ENCODE results near the gene SPRR1B. TPM values are rescaled to one million over a fixed set of nuclear protein-coding genes. Genes with fewer than 3 reads are reported as not detected.

Gene SPRR1B, protein sequence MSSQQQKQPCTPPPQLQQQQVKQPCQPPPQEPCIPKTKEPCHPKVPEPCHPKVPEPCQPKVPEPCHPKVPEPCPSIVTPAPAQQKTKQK
- not detected in 2 replicates for total RNA-seq

DNA sequence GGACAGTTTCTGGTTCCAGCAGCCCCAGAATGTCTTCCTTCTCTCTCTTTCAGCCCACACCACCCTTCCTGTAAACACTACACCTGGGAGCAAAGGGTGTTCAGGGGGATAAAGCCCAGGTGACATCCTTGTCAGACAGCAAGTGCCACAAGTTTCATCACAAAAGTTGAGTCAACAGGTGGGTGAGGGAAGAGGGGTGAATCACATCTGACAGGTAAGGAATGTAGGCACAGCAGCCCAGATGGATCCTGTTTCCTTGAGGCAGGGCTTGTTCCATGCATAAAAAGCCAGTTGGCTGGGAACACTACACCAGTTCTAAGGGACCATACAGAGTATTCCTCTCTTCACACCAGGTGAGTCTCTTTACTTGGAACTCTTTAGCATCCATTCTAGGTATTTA, at the start of gene SPRR1B:
Gene SPRR1B (plus strand): TSS at position 309 of the 400 bp plus-strand sequence. CDS start 1,143 bp downstream, outside the sequence.

DNA sequence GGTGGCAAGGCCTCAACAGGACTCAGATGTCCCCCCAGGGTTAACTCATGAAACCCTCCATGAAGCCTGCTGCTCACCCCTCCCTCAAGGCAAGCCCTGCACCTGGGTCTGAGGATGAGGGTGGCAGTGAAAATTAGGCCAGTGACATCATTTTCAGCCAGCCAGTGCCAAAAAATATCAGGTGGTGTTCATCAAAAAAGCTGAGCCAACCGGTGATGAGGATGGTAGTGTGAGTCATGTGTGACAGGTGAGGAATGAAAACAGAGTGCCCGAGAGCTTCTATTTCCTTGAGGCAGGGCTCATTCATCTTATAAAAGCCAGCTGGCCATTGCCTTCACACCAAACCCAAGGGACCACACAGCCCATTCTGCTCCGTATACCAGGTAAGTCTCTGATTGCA, 47.3 kb upstream of the SPRR1B start, which contains the start of gene SPRR1A:
Gene SPRR1A (plus strand): TSS at position 339 of the 400 bp plus-strand sequence. CDS start 1,150 bp downstream, outside the sequence.

DNA sequence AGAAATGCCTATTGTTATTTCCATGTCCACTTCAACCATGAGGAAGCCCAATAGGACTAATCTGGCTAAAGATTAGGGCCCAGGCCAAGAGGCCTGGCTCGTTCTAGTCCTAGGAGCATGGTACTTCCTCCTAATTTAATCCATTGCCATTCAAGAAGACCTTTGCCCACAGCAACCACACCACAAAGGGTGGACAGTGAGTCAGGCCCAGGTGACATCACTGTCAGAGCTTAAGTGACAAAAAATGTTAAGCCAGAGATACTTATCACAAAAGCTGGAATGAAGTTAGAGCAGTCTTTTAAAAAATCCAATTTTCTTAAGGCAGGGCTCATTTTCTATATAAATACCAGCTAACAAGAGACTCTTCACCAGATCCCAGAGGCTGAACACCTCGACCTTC, 29.6 kb upstream of the SPRR1B start, which contains the start of gene SPRR3:
Gene SPRR3 (plus strand): TSS at position 368 of the 400 bp plus-strand sequence. CDS start 1,272 bp downstream, outside the sequence.

DNA sequence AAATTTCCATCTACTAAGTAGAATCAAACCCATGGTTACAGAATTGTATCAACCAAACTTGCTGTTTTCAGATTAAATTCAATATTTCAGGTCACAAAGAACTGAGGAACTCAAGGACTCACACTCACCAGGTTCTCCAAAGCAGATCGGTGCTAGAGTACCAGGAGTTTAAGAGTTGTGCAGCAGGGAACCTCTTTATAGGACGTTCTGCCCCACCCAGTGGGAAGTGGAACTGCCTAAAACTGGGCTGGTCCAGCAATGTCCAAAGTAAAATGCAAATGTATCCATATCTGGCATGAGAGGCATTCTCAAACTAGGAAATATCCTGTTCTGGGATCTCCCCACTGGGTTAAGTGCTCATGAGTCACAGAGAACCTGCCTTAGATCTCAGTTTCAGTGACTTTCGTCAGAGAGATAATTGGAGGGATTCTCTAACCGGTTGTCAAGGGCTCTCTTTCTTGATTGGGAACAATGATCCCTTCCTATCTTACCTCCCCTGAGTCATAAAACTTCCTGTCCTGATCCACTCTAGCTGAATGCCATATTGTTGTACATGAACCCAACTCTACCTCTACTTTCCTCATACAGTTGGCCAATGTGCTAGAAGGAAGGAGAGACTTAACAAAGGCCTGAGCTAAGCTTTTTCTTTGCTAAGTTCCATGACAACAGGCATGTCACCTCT, 10.1 kb downstream of the SPRR1B start, which contains the start of gene SPRR2D:
Gene SPRR2D (minus strand): TSS at position 171 of the 682 bp plus-strand sequence. CDS start 774 bp downstream, outside the sequence.

DNA sequence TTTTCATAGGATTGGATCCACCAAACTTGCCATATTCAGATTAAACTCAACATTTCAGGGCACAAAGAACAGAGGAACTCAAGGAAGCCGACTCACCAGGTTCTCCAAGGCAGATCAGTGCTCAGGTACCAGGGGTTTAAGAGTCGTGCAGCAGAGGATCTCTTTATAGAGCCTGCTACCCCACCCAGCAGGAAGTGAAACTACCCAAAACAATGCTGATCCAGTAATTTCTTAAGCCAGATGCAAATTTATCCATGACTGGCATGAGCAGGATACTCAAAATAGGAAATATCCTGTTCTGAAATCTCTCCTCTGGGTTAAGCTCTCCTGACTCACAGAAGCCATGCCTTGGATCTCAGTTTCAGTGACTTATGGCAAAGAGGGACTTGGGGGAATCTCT, 26.4 kb downstream of the SPRR1B start, which contains the start of gene SPRR2A:
Gene SPRR2A (minus strand): TSS at position 138 of the 400 bp plus-strand sequence. CDS start 777 bp downstream, outside the sequence.

DNA sequence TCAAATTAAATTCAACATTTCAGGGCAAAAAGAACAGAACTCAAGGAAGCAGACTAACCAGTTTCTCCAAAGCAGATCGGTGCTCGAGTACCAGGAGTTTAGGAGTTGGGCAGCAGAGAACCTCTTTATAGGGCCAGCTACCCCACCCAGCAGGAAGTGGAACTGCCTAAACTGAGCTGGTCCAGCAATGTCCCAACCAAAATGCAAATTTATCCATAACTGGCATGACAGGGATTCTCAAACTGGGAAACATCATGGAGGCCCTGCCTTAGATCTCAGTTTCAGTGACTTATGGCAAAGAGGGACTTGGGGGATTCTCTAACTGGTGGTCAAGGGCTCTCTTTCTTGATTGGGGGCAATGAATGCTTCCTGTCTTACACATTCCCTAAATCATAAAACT, 40.5 kb downstream of the SPRR1B start, which contains the start of gene SPRR2B:
Gene SPRR2B (minus strand): TSS at position 101 of the 400 bp plus-strand sequence. CDS start 772 bp downstream, outside the sequence.

Other genes with a start within 250 kb of the SPRR1B start
- gene LCE1E, start 244.9 kb upstream of the SPRR1B start, total RNA-seq = not detected in 2 replicates
- not detected in 2 replicates for gene LCE1D, start 234.5 kb upstream of the SPRR1B start, total RNA-seq
- not detected in 2 replicates for gene LCE1C, start 224.6 kb upstream of the SPRR1B start, total RNA-seq
- not detected in 2 replicates for gene LCE1B, start 219.2 kb upstream of the SPRR1B start, total RNA-seq
- not detected in 2 replicates for gene LCE1A, start 203.7 kb upstream of the SPRR1B start, total RNA-seq
- gene LCE6A, start 188.3 kb upstream of the SPRR1B start, total RNA-seq = not detected in 2 replicates
- gene LCE7A, start 171.2 kb upstream of the SPRR1B start, total RNA-seq = not detected in 2 replicates
- not detected in 2 replicates for gene SMCP, start 152.9 kb upstream of the SPRR1B start, total RNA-seq
- not detected in 2 replicates for gene IVL, start 122.7 kb upstream of the SPRR1B start, total RNA-seq
- not detected in 2 replicates for gene SPRR5, start 84.0 kb upstream of the SPRR1B start, total RNA-seq
- not detected in 2 replicates for gene SPRR4, start 60.6 kb upstream of the SPRR1B start, total RNA-seq
- not detected in 2 replicates for gene SPRR1A, start 47.1 kb upstream of the SPRR1B start, total RNA-seq
- not detected in 2 replicates for gene SPRR3, start 29.5 kb upstream of the SPRR1B start, total RNA-seq
- gene SPRR2D, start 9.9 kb downstream of the SPRR1B start, total RNA-seq = not detected in 2 replicates
- gene SPRR2A, start 26.3 kb downstream of the SPRR1B start, total RNA-seq = not detected in 2 replicates
- not detected in 2 replicates for gene SPRR2B, start 40.4 kb downstream of the SPRR1B start, total RNA-seq
- not detected in 2 replicates for gene SPRR2E, start 63.3 kb downstream of the SPRR1B start, total RNA-seq
- gene SPRR2F, start 82.3 kb downstream of the SPRR1B start, total RNA-seq = not detected in 2 replicates
- not detected in 2 replicates for gene SPRR2G, start 119.7 kb downstream of the SPRR1B start, total RNA-seq
- not detected in 2 replicates for gene LELP1, start 172.2 kb downstream of the SPRR1B start, total RNA-seq
- gene PRR9, start 186.4 kb downstream of the SPRR1B start, total RNA-seq = not detected in 2 replicates
- not detected in 2 replicates for gene LORICRIN, start 228.5 kb downstream of the SPRR1B start, total RNA-seq